ENCODE measurements around the gene GAREM1. TPM values are rescaled to one million over a fixed set of nuclear protein-coding genes. Genes with fewer than 3 reads are reported as not detected.
A peak's percentile ranks its signal among the peaks of the same experiment; 100 is the strongest.
"Not testable (repeated sequence)": the region's sequence is repeated elsewhere in the genome, so short reads cannot be mapped to it uniquely, and the experiment has no call there.

Gene GAREM1
- total RNA-seq, 2 experiments from 2014 or later = not detected

DNA sequence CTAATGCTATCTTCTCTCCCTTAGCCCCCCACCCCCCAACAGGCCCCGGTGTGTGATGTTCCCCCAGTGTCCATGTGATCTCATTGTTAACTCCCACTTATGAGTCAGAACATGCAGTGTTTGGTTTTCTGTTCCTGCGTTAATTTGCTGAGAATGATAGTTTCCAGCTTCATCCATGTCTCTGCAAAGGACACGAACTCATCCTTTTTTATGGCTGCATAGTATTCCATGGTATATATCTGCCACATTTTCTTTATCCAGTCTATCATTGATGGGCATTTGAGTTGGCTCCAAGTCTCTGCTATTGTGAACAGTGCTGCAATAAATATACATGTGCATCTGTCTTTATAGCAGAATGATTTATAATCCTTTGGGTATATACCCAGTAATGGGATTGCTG, 179.1 kb downstream of the GAREM1 start:
- H3K9me3 Mint-ChIP-seq (ENCODE audit: insufficient read depth); H3K4me3 Mint-ChIP-seq; H3K27ac Mint-ChIP-seq; POLR2A ChIA-PET; H3K4me1 Mint-ChIP-seq (ENCODE audit: low read depth); DNase-seq; H3K27me3 Mint-ChIP-seq (ENCODE audit: low read depth); H3K36me3 Mint-ChIP-seq (ENCODE audit: low read depth); ATAC-seq; CTCF ChIA-PET: not testable (repeated sequence)

DNA sequence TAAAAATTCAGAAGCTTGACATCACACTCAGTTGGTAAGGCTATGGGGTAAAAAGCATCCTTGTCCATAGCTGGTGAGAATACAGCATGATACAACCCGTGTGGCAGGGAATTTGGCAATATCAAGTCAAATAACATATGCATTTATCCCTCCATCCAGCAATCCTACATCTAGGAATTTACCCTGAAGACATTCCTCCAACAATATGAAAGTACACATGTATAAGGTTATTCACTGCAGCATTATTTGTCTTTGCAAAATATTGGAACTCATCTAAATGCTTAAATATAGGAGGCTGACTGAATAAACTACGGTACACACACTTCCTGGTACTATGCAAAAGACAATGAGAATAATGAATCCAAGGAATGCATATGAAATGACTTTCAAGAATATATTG, 179.9 kb downstream of the GAREM1 start:
- H3K27me3 Mint-ChIP-seq (ENCODE audit: low read depth) = peaks cover 3% of the 10 kb centered on the region
- ATAC-seq = no peak

DNA sequence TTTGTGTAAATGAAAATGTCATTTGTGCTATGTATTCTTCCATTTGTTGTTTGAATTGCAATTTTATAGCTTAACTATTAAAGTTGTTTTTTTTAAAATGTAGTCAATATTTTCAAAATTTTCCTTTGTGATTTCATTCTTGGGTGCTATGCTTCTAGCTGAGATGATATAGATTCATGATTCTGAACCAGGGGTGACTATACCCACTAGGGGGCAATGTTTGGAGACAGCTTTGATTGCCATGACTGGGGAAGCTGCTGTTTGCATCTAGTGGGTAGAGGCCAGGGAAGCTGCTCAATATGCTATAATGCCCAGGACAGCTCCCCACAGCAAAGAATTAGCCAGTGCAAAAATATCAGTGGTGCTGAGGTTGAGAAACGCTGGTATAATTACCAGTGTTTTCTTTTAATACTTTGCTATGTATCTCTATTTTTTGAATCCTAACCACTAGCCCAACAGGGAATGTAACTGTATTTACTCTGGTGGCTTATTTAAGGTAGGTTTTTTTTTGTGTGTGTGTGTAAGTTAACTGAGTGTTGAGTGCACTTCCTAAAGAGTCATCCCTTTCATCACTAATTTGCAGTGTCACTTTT, 181.1 kb downstream of the GAREM1 start:
- Mint-ChIP-seq H3K4me1 (ENCODE audit: low read depth) (no peaks in the 10 kb centered on the region), H3K27ac (no peak overlapping the region), H3K27me3 (ENCODE audit: low read depth) (peaks cover 3% of the 10 kb centered on the region), H3K9me3 (ENCODE audit: insufficient read depth) (no peaks in the 10 kb centered on the region), H3K4me3 (no peak overlapping the region), H3K36me3 (ENCODE audit: low read depth) (no peaks in the 10 kb centered on the region)
- CTCF ChIA-PET = interaction anchor here (0.6 to 2.9 kb wide), 11 partner anchors 8 to 263 kb away, joined by 3 to 18 read pairs (median 4); partner anchors contain the start of gene GAREM1
- POLR2A ChIA-PET = no interaction called here
- DNase-seq (peak; percentile 48), ATAC-seq (peak; percentile 55)

More for the DNA sequence above, 179.9 kb downstream of the GAREM1 start:
- Mint-ChIP-seq H3K9me3 (ENCODE audit: insufficient read depth) (no peaks in the 10 kb centered on the region), H3K4me1 (ENCODE audit: low read depth) (no peaks in the 10 kb centered on the region), H3K27ac (no peak overlapping the region), H3K36me3 (ENCODE audit: low read depth) (no peaks in the 10 kb centered on the region), H3K4me3 (no peak overlapping the region)
- no peak for DNase-seq
- POLR2A ChIA-PET = no interaction called here
- CTCF ChIA-PET = interaction anchor here (2.9 kb wide), 1 partner anchor 180 kb away, joined by 18 read pairs; the partner anchor contains the start of gene GAREM1

DNA sequence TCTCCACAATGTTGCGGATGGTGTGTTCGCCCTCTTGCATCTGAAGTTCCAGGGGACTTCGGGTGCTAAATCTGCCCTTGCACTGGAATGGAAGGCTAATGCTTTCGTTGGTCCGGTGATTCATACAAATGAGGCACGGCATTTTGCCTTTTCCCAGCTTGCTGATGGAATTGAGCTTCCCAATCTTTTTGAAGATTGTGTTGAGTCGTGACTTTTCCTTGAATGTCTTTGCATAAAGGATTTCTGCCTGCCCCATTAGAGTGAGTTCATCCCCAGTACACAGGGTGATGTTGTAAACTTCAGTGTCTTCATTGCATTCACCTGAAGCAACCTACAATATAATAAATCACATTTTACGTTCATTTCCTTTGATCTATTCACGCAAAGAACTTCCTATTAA, 182.8 kb downstream of the GAREM1 start:
- Mint-ChIP-seq H3K27me3 (ENCODE audit: low read depth) (peaks cover 2% of the 10 kb centered on the region), H3K9me3 (ENCODE audit: insufficient read depth) (no peaks in the 10 kb centered on the region), H3K4me1 (ENCODE audit: low read depth) (no peaks in the 10 kb centered on the region), H3K27ac (no peak overlapping the region), H3K36me3 (ENCODE audit: low read depth) (no peaks in the 10 kb centered on the region), H3K4me3 (no peak overlapping the region)
- DNase-seq = no peak
- ATAC-seq = no peak
- ChIA-PET POLR2A (no interaction called here), CTCF (interaction anchor here (1.7 kb wide), 1 partner anchor 16 kb away, joined by 4 read pairs; no protein-coding TSS in a partner anchor)

DNA sequence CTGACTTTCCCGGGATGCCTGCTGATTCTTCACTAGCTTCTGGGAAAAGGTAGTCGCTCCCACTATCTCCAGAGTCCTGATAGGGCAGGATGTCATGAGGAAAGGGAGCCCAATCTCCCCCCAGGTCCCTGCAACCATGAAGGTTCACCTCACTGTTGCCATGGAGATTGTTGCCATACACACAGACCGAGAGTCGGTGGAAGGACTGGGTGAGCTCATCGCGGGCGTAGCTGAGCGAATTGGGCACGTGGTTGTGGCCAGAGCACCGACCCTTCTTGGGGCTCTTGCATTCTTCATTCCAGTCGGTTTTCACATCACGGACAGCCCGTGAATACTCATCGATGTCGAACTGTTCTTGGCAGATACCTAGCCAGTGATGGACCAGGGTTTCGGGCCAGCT, 183.4 kb downstream of the GAREM1 start:
- Mint-ChIP-seq H3K27ac (no peak overlapping the region), H3K36me3 (ENCODE audit: low read depth) (no peaks in the 10 kb centered on the region), H3K4me3 (no peak overlapping the region), H3K27me3 (ENCODE audit: low read depth) (no peaks in the 10 kb centered on the region), H3K9me3 (ENCODE audit: insufficient read depth) (no peaks in the 10 kb centered on the region), H3K4me1 (ENCODE audit: low read depth) (no peaks in the 10 kb centered on the region)
- DNase-seq = no peak
- ChIA-PET POLR2A (no interaction called here), CTCF (interaction anchor here (1.0 to 1.7 kb wide), 2 partner anchors 15 to 184 kb away, joined by 3 to 4 read pairs; partner anchors contain the start of gene GAREM1)
- no peak for ATAC-seq

DNA sequence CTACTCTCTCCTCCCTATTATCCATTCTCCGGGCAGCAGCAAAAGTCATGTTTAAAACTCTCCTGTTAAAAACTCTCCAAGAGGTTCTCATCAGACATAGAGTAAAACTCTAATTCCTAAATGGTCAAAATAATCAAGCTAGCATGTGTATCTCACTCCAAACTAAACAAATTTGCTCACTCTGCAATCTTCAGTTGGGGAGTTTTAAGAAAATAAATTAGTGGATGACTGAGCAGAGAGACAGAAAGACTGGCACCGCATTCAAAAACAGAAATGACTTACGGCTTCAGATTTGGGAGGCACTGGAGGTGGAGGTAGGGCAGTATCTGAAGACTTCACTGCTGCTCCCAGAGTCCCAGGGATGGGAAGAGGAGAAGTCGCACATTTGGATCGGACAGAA, 183.9 kb downstream of the GAREM1 start:
- H3K27ac Mint-ChIP-seq = no peak overlapping the region
- no peak for DNase-seq
- no peaks in the 10 kb centered on the region for H3K36me3 Mint-ChIP-seq (ENCODE audit: low read depth)
- no peak overlapping the region for H3K4me3 Mint-ChIP-seq
- H3K27me3 Mint-ChIP-seq (ENCODE audit: low read depth) = no peaks in the 10 kb centered on the region
- CTCF ChIA-PET = interaction anchor here (1.0 to 1.7 kb wide), 2 partner anchors 15 to 184 kb away, joined by 3 to 4 read pairs; partner anchors contain the start of gene GAREM1
- no peak for ATAC-seq
- no peaks in the 10 kb centered on the region for H3K4me1 Mint-ChIP-seq (ENCODE audit: low read depth)
- no peaks in the 10 kb centered on the region for H3K9me3 Mint-ChIP-seq (ENCODE audit: insufficient read depth)
- POLR2A ChIA-PET = no interaction called here

DNA sequence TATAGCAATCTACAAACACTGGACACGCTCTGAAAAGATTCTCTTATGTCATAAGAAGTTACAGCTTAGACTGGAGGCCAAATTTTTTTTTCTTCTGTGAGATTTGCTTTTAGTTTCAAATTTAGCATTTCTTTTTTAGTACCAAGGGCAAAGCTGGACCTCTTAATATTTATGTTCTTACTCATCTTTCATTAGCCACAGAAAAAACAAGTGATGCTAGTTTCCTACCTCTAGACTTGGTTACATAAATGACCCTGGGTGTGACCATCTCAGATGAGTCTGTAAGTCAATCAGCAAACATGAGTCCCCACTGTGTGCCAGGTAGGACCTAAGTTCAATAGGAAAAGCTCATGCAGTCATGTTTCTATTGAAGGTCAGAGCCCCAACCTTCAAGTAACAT, 186.4 kb downstream of the GAREM1 start:
- no peak for ATAC-seq
- CTCF ChIA-PET = interaction anchor here (1.5 kb wide), 1 partner anchor 12 kb away, joined by 4 read pairs; no protein-coding TSS in a partner anchor
- DNase-seq = no peak

DNA sequence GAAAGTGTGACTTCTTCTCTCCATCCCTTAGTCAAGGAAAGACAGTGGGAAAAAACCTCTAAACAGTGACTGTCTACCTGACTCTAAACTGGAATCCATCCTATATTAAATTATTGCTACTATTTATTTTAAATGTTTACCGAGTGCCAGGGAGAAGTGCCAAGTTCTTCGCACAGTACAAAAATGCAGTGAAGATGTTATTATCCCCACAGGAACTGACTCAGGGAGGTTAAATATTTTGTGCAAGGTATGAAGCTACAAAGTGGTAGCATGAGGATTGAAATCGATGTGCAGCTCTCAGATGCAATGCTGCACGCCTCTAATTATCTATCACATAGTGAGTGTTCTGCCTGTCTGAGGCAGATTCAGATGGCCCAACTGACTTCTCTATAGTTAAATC, 189.8 kb downstream of the GAREM1 start:
- Mint-ChIP-seq H3K27me3 (ENCODE audit: low read depth) (peaks cover 13% of the 10 kb centered on the region), H3K4me1 (ENCODE audit: low read depth) (no peaks in the 10 kb centered on the region), H3K4me3 (no peak overlapping the region), H3K27ac (no peak overlapping the region), H3K36me3 (ENCODE audit: low read depth) (no peaks in the 10 kb centered on the region), H3K9me3 (ENCODE audit: insufficient read depth) (no peaks in the 10 kb centered on the region)
- POLR2A ChIA-PET = no interaction called here
- DNase-seq = no peak
- CTCF ChIA-PET = interaction anchor here (0.6 to 2.0 kb wide), 3 partner anchors 9 to 123 kb away, joined by 3 to 6 read pairs (median 5); no protein-coding TSS in a partner anchor
- ATAC-seq = no peak

More for the DNA sequence above, 186.4 kb downstream of the GAREM1 start:
- Mint-ChIP-seq H3K36me3 (ENCODE audit: low read depth) (no peaks in the 10 kb centered on the region), H3K4me1 (ENCODE audit: low read depth) (no peaks in the 10 kb centered on the region), H3K27me3 (ENCODE audit: low read depth) (no peaks in the 10 kb centered on the region), H3K9me3 (ENCODE audit: insufficient read depth) (no peaks in the 10 kb centered on the region), H3K4me3 (no peak overlapping the region), H3K27ac (no peak overlapping the region)
- POLR2A ChIA-PET = no interaction called here

DNA sequence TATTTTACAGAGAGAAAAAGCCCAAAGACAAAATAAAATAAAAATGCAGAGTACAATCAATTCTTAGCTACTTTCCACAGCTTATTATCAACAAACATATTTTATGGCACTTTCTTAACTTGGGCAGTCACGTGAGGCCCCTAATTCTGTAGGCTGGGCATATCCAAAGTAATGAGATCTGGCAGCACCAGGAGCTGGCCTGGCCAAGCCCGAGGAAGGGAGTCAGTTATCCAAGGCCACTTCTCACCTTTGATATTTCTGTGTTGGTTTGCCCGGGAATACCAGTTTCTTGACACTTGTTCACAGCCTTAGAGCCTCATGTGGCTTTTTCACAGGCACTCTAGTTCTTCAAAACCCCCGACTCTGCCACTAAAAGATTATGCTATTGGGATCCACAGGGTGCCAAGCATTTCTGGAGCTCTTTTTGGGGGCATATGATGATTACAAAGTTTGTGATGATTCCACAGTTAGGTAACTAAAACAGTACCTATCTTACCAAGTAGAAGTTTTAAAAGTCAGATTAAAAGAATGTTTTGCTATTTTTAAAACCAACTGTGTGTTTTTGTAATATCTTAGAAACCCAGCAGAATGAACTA, 190.4 kb downstream of the GAREM1 start:
- no peak for DNase-seq
- no peak for ATAC-seq
- no peaks in the 10 kb centered on the region for H3K9me3 Mint-ChIP-seq (ENCODE audit: insufficient read depth)
- ChIA-PET CTCF (interaction anchor here (0.7 to 2.0 kb wide), 3 partner anchors 11 to 236 kb away, joined by 3 to 6 read pairs (median 3); no protein-coding TSS in a partner anchor), POLR2A (no interaction called here)
- no peak overlapping the region for H3K4me3 Mint-ChIP-seq
- H3K27me3 Mint-ChIP-seq (ENCODE audit: low read depth) = peaks cover 13% of the 10 kb centered on the region
- H3K4me1 Mint-ChIP-seq (ENCODE audit: low read depth) = no peaks in the 10 kb centered on the region
- no peaks in the 10 kb centered on the region for H3K36me3 Mint-ChIP-seq (ENCODE audit: low read depth)
- H3K27ac Mint-ChIP-seq = no peak overlapping the region

DNA sequence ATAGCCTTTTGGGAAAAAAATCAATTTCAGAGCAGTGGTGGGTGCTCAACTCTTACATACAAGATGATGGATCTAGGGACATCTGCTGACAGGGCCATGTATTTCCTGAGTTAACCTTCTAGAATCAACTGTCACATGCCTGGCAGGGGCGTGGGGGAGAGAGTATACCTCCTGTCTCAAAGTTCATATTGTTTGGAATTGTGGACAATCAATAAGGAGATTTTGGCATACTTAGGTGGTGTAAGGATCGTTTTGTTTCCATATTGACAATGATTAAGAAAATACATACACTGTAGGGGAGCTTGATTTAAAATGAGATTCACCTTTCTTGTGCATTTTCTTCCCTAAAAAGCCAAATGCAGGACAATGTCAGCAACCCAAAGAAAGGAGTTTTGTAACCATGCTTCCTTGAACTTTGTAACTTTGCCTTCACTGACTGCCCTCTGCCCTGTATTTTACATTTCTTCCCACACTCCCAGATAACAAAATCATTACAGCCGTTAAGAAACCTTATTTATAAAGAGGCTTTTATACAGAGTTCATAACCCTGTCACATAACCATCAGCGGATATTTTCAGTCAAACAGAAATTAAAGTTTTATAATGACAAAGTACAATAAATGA, 192.4 kb downstream of the GAREM1 start:
- Mint-ChIP-seq H3K27me3 (ENCODE audit: low read depth) (peaks cover 16% of the 10 kb centered on the region), H3K9me3 (ENCODE audit: insufficient read depth) (no peaks in the 10 kb centered on the region), H3K4me1 (ENCODE audit: low read depth) (no peaks in the 10 kb centered on the region), H3K36me3 (ENCODE audit: low read depth) (no peaks in the 10 kb centered on the region), H3K27ac (no peak overlapping the region), H3K4me3 (no peak overlapping the region)
- ATAC-seq (no peak), DNase-seq (no peak)
- ChIA-PET CTCF (interaction anchor here (1.4 kb wide), 1 partner anchor 11 kb away, joined by 4 read pairs; no protein-coding TSS in a partner anchor), POLR2A (no interaction called here)

DNA sequence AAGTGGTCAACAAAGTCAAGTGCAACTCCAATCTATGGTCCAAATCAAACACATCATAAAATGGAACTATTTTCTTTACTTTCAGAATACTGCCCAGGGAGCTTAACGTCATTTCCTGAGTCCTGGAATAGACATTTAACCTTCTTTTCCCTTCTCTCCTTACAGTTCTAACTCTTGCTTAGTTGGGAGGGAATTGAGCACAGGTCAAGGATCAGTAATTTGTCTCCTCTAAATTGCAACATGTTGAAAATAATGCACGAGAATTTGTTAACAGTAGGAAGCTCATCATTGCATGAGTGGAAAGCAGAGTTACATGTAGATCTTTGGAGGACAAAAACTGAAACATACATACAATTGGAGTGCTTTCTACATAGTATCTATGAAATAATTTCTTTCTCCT, 193.1 kb downstream of the GAREM1 start:
- CTCF ChIA-PET = interaction anchor here (1.4 kb wide), 1 partner anchor 12 kb away, joined by 4 read pairs; no protein-coding TSS in a partner anchor
- Mint-ChIP-seq H3K9me3 (ENCODE audit: insufficient read depth) (no peaks in the 10 kb centered on the region), H3K4me3 (no peak overlapping the region), H3K27me3 (ENCODE audit: low read depth) (peaks cover 16% of the 10 kb centered on the region), H3K27ac (no peak overlapping the region), H3K4me1 (ENCODE audit: low read depth) (no peaks in the 10 kb centered on the region), H3K36me3 (ENCODE audit: low read depth) (no peaks in the 10 kb centered on the region)
- POLR2A ChIA-PET = interaction anchor here (0.6 kb wide), 1 partner anchor 279 kb away, joined by 3 read pairs; no protein-coding TSS in a partner anchor
- DNase-seq (no peak), ATAC-seq (no peak)

DNA sequence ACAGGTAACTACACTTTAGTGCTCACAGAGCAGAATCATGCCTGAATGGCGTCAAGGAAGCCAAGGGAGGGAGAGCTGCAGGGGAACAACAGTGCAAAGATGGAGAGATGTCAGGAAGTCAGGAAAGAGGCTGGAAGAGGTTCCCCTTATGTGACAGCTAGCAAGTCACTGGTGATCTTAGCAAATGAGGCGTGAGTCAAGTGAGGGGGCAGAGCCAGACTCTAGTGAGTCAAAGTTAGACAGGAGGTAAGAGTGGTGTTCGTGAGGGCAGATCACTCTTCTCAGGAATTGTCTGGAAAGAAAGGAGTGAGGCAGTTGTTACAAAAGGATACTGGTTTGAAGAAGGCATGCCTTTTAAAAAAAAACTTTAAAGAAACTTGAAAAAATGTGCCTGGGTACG, 193.8 kb downstream of the GAREM1 start:
- Mint-ChIP-seq H3K9me3 (ENCODE audit: insufficient read depth) (no peaks in the 10 kb centered on the region), H3K36me3 (ENCODE audit: low read depth) (no peaks in the 10 kb centered on the region), H3K27ac (no peak overlapping the region), H3K4me1 (ENCODE audit: low read depth) (no peaks in the 10 kb centered on the region), H3K4me3 (no peak overlapping the region), H3K27me3 (ENCODE audit: low read depth) (peaks cover 16% of the 10 kb centered on the region)
- POLR2A ChIA-PET = interaction anchor here (0.6 kb wide), 1 partner anchor 280 kb away, joined by 3 read pairs; no protein-coding TSS in a partner anchor
- DNase-seq (no peak), ATAC-seq (no peak)
- CTCF ChIA-PET = interaction anchor here (1.4 kb wide), 1 partner anchor 12 kb away, joined by 4 read pairs; no protein-coding TSS in a partner anchor
